ENCODE results near the gene NIPA2.

DNA sequence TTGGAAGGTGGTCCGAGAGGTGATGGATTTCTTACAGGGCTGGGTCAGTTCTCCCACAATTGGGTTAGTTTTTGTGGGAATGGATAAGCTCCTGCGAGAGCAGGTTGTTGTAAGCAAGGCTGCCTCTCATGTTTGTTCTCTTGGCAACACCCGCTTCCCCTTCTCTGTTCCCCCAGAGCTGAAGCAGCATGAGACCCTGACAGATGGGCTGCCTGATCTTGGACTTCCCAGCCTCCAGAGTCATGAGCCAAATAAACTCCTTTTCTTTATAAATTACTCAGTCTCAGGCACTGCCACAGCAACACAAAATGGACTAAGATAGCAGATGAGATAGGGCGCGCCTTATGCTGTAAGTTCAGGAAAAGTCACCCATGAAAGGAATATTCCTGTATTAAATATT is 38.7 kb downstream of the NIPA2 start:
- TF ChIP-seq GATA3 (IDR thresholded peaks at IDR 0.05; ENCODE audit: low read depth, low read length) (no peak), GATA2 (IDR thresholded peaks at IDR 0.05; ENCODE audit: low read depth, low read length) (no peak)

Data from SH-SY5Y (cell line).